ENCODE measurements around the gene CYP4F2.
"Not testable (repeated sequence)": the region's sequence is repeated elsewhere in the genome, so short reads cannot be mapped to it uniquely, and the experiment has no call there.

Gene CYP4F2

GRCh38 chr19:15899561-15899960 lies 1.7 kb upstream of the CYP4F2 start:
- DNase-seq (ENCODE audit: low read depth) = not testable (repeated sequence)

- DNase-seq (ENCODE audit: low read depth) = no peak
Measured at GRCh38 chr19:15897026-15897737, 692 bp downstream of the CYP4F2 start.

- no peak for DNase-seq (ENCODE audit: low read depth)
Measured at GRCh38 chr19:15895876-15896430, 1.9 kb downstream of the CYP4F2 start.

GRCh38 chr19:15894359-15894758 lies 3.5 kb downstream of the CYP4F2 start:
- no peak for DNase-seq (ENCODE audit: low read depth)

- DNase-seq (ENCODE audit: low read depth) = no peak
Measured at GRCh38 chr19:15893477-15893876, 4.4 kb downstream of the CYP4F2 start.

GRCh38 chr19:15892012-15892411 lies 5.9 kb downstream of the CYP4F2 start:
- DNase-seq (ENCODE audit: low read depth) = no peak

GRCh38 chr19:15891434-15891833 lies 6.4 kb downstream of the CYP4F2 start:
- no peak for DNase-seq (ENCODE audit: low read depth)

GRCh38 chr19:15889339-15889738 lies 8.5 kb downstream of the CYP4F2 start:
- not testable (repeated sequence) for DNase-seq (ENCODE audit: low read depth)

- DNase-seq (ENCODE audit: low read depth) = no peak
Measured at GRCh38 chr19:15885919-15886318, 12.0 kb downstream of the CYP4F2 start.

- no peak for DNase-seq (ENCODE audit: low read depth)
Measured at GRCh38 chr19:15885167-15885566, 12.7 kb downstream of the CYP4F2 start.

GRCh38 chr19:15883329-15883728 lies 14.5 kb downstream of the CYP4F2 start:
- not testable (repeated sequence) for DNase-seq (ENCODE audit: low read depth)

- DNase-seq (ENCODE audit: low read depth) = no peak
Measured at GRCh38 chr19:15874821-15875474, 22.9 kb downstream of the CYP4F2 start.

- not testable (repeated sequence) for DNase-seq (ENCODE audit: low read depth)
Measured at GRCh38 chr19:15873771-15874170, 24.1 kb downstream of the CYP4F2 start.

- no peak for DNase-seq (ENCODE audit: low read depth)
Measured at GRCh38 chr19:15871570-15871969, 26.3 kb downstream of the CYP4F2 start.

GRCh38 chr19:15869873-15870272 lies 28.0 kb downstream of the CYP4F2 start:
- no peak for DNase-seq (ENCODE audit: low read depth)

GRCh38 chr19:15869109-15869555 lies 28.7 kb downstream of the CYP4F2 start:
- no peak for DNase-seq (ENCODE audit: low read depth)

- no peak for DNase-seq (ENCODE audit: low read depth)
Measured at GRCh38 chr19:15866636-15867035, 31.2 kb downstream of the CYP4F2 start.

GRCh38 chr19:15864824-15865223 lies 33.0 kb downstream of the CYP4F2 start:
- DNase-seq (ENCODE audit: low read depth) = no peak

GRCh38 chr19:15863272-15863671 lies 34.6 kb downstream of the CYP4F2 start:
- DNase-seq (ENCODE audit: low read depth) = no peak

GRCh38 chr19:15862444-15862843 lies 35.4 kb downstream of the CYP4F2 start:
- no peak for DNase-seq (ENCODE audit: low read depth)

- DNase-seq (ENCODE audit: low read depth) = no peak
Measured at GRCh38 chr19:15860522-15860921, 37.4 kb downstream of the CYP4F2 start.

GRCh38 chr19:15859187-15859586 lies 38.7 kb downstream of the CYP4F2 start:
- no peak for DNase-seq (ENCODE audit: low read depth)

- no peak for DNase-seq (ENCODE audit: low read depth)
Measured at GRCh38 chr19:15850385-15850784, 47.5 kb downstream of the CYP4F2 start.

Measured in HS-5 (cell line).